Measurements from ENCODE around the gene AFAP1. TPM values are rescaled to one million over a fixed set of nuclear protein-coding genes. Genes with fewer than 3 reads are reported as not detected.
A peak's percentile ranks its signal among the peaks of the same experiment; 100 is the strongest.

The AFAP1 gene
- total RNA-seq, 1 donor from 2014 or later = 67.9 TPM

- Histone ChIP-seq H3K27me3 (ENCODE audit: insufficient read depth, low read length) (no peaks in the 10 kb centered on the region), H3K27ac (ENCODE audit: low read depth, low read length) (peak overlapping the region; percentile 96), H3K79me2 (ENCODE audit: insufficient read depth, low read length) (peaks cover 92% of the 10 kb centered on the region), H3K4me2 (ENCODE audit: low read length) (no peak overlapping the region), H3K36me3 (ENCODE audit: insufficient read depth, low read length) (peaks cover 54% of the 10 kb centered on the region), H4K20me1 (ENCODE audit: insufficient read depth, low read length) (no peaks in the 10 kb centered on the region), H3K4me3 (ENCODE audit: insufficient read depth, low read depth, low read length) (no peak overlapping the region), H3K9ac (ENCODE audit: low read length) (peak overlapping the region; percentile 32), H2AFZ (ENCODE audit: low read depth, low read length) (no peak overlapping the region), H3K9me3 (ENCODE audit: insufficient read depth, low read depth, low read length) (no peaks in the 10 kb centered on the region), H3K4me1 (ENCODE audit: insufficient read depth, low read length) (peaks cover 68% of the 10 kb centered on the region)
- H3K36me3 Mint-ChIP-seq (ENCODE audit: low read depth, unreplicated experiment) = peaks cover 39% of the 10 kb centered on the region
- no peaks in the 10 kb centered on the region for H3K27me3 Mint-ChIP-seq (ENCODE audit: low read depth, unreplicated experiment)
- H3K9me3 Mint-ChIP-seq (ENCODE audit: unreplicated experiment) = no peaks in the 10 kb centered on the region
- H3K27ac Mint-ChIP-seq (ENCODE audit: unreplicated experiment) = peak overlapping the region; percentile 66
- peaks cover 61% of the 10 kb centered on the region for H3K4me1 Mint-ChIP-seq (ENCODE audit: low read depth, unreplicated experiment)
- DNase-seq (ENCODE audit: low read depth) (no peak), FAIRE-seq (no peak)
- no peak for TF ChIP-seq EZH2 (IDR thresholded peaks at IDR 0.05; ENCODE audit: insufficient read depth, low read length)
- H3K4me3 Mint-ChIP-seq (ENCODE audit: unreplicated experiment) = peak overlapping the region; percentile 48
Measured at GRCh38 chr4:7855731-7856130, 83.9 kb downstream of the AFAP1 start.

- H3K36me3 ChIP-seq (ENCODE audit: insufficient read depth, low read length) = peaks cover 55% of the 10 kb centered on the region
- H3K27ac ChIP-seq (ENCODE audit: low read depth, low read length) = peak overlapping the region; percentile 96
- H3K79me2 ChIP-seq (ENCODE audit: insufficient read depth, low read length) = peaks cover 92% of the 10 kb centered on the region
Measured at GRCh38 chr4:7854697-7855370, 84.8 kb downstream of the AFAP1 start.

GRCh38 chr4:7854216-7854615 is 85.4 kb downstream of the AFAP1 start:
- H3K79me2 ChIP-seq (ENCODE audit: insufficient read depth, low read length) = peaks cover 92% of the 10 kb centered on the region
- H3K27me3 ChIP-seq (ENCODE audit: insufficient read depth, low read length) = no peaks in the 10 kb centered on the region
- Mint-ChIP-seq H3K36me3 (ENCODE audit: low read depth, unreplicated experiment) (peaks cover 46% of the 10 kb centered on the region), H3K27me3 (ENCODE audit: low read depth, unreplicated experiment) (no peaks in the 10 kb centered on the region), H3K4me1 (ENCODE audit: low read depth, unreplicated experiment) (peaks cover 57% of the 10 kb centered on the region), H3K4me3 (ENCODE audit: unreplicated experiment) (no peak overlapping the region), H3K27ac (ENCODE audit: unreplicated experiment) (peak overlapping the region; percentile 5), H3K9me3 (ENCODE audit: unreplicated experiment) (no peaks in the 10 kb centered on the region)
- no peak overlapping the region for H2AFZ ChIP-seq (ENCODE audit: low read depth, low read length)
- H3K36me3 ChIP-seq (ENCODE audit: insufficient read depth, low read length) = peaks cover 56% of the 10 kb centered on the region
- no peak for TF ChIP-seq EZH2 (IDR thresholded peaks at IDR 0.05; ENCODE audit: insufficient read depth, low read length)
- TF ChIP-seq CTCF (IDR thresholded peaks at IDR 0.05; ENCODE audit: insufficient read depth, low read depth, low read length) = no peak
- H3K4me1 ChIP-seq (ENCODE audit: insufficient read depth, low read length) = peaks cover 61% of the 10 kb centered on the region
- no peaks in the 10 kb centered on the region for H3K9me3 ChIP-seq (ENCODE audit: insufficient read depth, low read depth, low read length)
- H4K20me1 ChIP-seq (ENCODE audit: insufficient read depth, low read length) = no peaks in the 10 kb centered on the region
- H3K27ac ChIP-seq (ENCODE audit: low read depth, low read length) = peak overlapping the region; percentile 96
- DNase-seq (ENCODE audit: low read depth) = no peak
- H3K4me2 ChIP-seq (ENCODE audit: low read length) = no peak overlapping the region
- no peak overlapping the region for H3K4me3 ChIP-seq (ENCODE audit: insufficient read depth, low read depth, low read length)
- no peak for FAIRE-seq
- H3K9ac ChIP-seq (ENCODE audit: low read length) = no peak overlapping the region

More at GRCh38 chr4:7854697-7855370, 84.8 kb downstream of the AFAP1 start:
- DNase-seq (ENCODE audit: low read depth) (peak; percentile 75), FAIRE-seq (no peak)
- no peaks in the 10 kb centered on the region for H3K9me3 Mint-ChIP-seq (ENCODE audit: unreplicated experiment)
- H3K4me3 Mint-ChIP-seq (ENCODE audit: unreplicated experiment) = no peak overlapping the region
- H3K36me3 Mint-ChIP-seq (ENCODE audit: low read depth, unreplicated experiment) = peaks cover 42% of the 10 kb centered on the region
- peaks cover 61% of the 10 kb centered on the region for H3K4me1 ChIP-seq (ENCODE audit: insufficient read depth, low read length)
- H2AFZ ChIP-seq (ENCODE audit: low read depth, low read length) = no peak overlapping the region
- peak overlapping the region; percentile 32 for H3K9ac ChIP-seq (ENCODE audit: low read length)
- H3K27me3 Mint-ChIP-seq (ENCODE audit: low read depth, unreplicated experiment) = no peaks in the 10 kb centered on the region
- H3K9me3 ChIP-seq (ENCODE audit: insufficient read depth, low read depth, low read length) = no peaks in the 10 kb centered on the region
- no peak overlapping the region for H3K4me3 ChIP-seq (ENCODE audit: insufficient read depth, low read depth, low read length)
- H4K20me1 ChIP-seq (ENCODE audit: insufficient read depth, low read length) = no peaks in the 10 kb centered on the region
- H3K4me1 Mint-ChIP-seq (ENCODE audit: low read depth, unreplicated experiment) = peaks cover 57% of the 10 kb centered on the region
- TF ChIP-seq EZH2 (IDR thresholded peaks at IDR 0.05; ENCODE audit: insufficient read depth, low read length) (no peak), CTCF (IDR thresholded peaks at IDR 0.05; ENCODE audit: insufficient read depth, low read depth, low read length) (no peak)
- no peaks in the 10 kb centered on the region for H3K27me3 ChIP-seq (ENCODE audit: insufficient read depth, low read length)
- H3K4me2 ChIP-seq (ENCODE audit: low read length) = no peak overlapping the region
- peak overlapping the region; percentile 66 for H3K27ac Mint-ChIP-seq (ENCODE audit: unreplicated experiment)

Data from astrocyte (in vitro differentiated cells and primary cell).